Measurements from ENCODE around the gene THBS3. TPM values are rescaled to one million over a fixed set of nuclear protein-coding genes. Genes with fewer than 3 reads are reported as not detected.
"Not testable (repeated sequence)": the region's sequence is repeated elsewhere in the genome, so short reads cannot be mapped to it uniquely, and the experiment has no call there.

Gene THBS3
- total RNA-seq, 1 donor from 2014 or later, result 17.9 TPM

DNA sequence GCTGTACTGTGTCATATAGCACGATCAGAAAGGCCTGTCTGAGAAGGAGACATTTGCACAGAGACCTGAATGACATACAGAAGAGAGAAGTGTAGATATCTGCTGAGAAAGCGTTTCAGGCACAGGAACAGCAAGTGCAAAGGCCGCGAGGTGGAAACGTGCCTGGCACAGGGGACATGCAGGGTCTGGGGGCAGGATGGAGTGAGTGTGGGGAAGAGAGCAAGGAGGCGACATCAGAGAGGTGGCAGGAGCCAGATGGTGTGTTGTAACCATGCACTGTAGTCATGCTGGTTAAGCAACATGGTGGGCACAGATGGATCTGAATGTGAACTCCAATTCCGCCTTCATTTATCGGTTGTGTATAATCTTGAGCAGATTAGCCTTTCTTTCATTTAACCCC lies 47.6 kb downstream of the THBS3 start:
- DNase-seq (ENCODE audit: low spot score), result no peak

DNA sequence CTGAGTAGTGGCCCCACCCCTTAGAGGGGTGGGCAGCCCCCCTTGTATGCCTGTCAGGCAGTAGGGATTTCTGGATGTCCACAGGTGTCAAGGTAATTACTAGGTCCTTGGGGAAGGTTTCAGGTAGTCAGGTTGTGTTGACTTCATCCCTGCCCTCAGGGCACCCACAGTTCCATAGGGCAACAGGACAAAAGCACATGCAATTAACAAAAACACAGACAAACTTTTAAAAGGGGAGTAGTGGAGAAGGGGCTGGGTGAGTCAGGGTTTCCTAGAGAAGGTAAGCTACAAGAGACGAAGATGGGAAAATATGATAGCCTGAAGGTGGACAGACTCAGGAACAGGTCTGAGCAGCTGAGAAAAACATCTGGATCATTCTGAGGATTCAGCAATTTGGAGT lies 48.7 kb downstream of the THBS3 start:
- no peak for DNase-seq (ENCODE audit: low spot score)

DNA sequence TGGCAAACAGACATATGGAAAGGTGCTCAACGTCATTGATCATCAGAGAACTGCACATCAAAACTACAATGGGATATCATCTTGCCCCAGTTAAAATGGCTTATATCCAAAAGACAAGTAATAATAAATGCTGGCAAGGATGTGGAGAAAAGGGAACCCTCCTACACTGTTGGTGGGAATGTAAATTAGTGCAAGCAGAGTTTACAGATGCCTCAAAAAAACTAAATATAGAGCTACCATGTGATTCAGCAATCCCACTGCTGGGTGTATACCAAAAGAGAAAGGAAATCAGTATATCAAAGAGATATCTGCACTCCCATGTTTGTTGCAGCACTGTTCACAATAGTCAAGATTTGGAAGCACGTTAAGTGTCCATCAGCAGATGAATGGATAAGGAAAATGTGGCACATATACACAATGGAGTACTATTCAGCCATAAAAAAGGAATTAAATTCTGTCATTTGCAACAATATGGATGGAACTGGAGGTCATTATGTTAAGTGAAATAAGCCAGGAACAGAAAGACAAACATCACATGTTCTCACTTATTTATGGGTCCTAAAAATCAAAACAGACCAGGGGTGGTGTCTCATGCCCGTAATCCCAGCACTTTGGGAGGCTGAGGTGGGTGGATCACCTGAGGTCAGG lies 51.6 kb downstream of the THBS3 start:
- DNase-seq (ENCODE audit: low spot score), result not testable (repeated sequence)

Other genes starting within 250 kb of the THBS3 start
- 22.2 TPM for gene PYGO2, start 246.1 kb downstream of the THBS3 start, total RNA-seq
- gene SHC1, start 237.2 kb downstream of the THBS3 start, total RNA-seq, result 199 TPM
- gene CKS1B, start 233.2 kb downstream of the THBS3 start, total RNA-seq, result 41.2 TPM
- 43.7 TPM for gene FLAD1, start 224.6 kb downstream of the THBS3 start, total RNA-seq
- gene LENEP, start 214.3 kb downstream of the THBS3 start, total RNA-seq, result not detected
- 80.4 TPM for gene ZBTB7B, start 205.1 kb downstream of the THBS3 start, total RNA-seq
- gene DCST2, start 174.1 kb downstream of the THBS3 start, total RNA-seq, result 0.87 TPM
- gene DCST1, start 174.1 kb downstream of the THBS3 start, total RNA-seq, result not detected
- gene ADAM15, start 156.6 kb downstream of the THBS3 start, total RNA-seq, result 176 TPM
- 3.1 TPM for gene EFNA4, start 144.2 kb downstream of the THBS3 start, total RNA-seq
- 0.58 TPM for gene EFNA3, start 129.1 kb downstream of the THBS3 start, total RNA-seq
- 17.8 TPM for gene EFNA1, start 80.0 kb downstream of the THBS3 start, total RNA-seq
- gene SLC50A1, start 72.0 kb downstream of the THBS3 start, total RNA-seq, result 30.2 TPM
- 76.2 TPM for gene DPM3, start 67.4 kb downstream of the THBS3 start, total RNA-seq
- gene KRTCAP2, start 34.6 kb downstream of the THBS3 start, total RNA-seq, result 155 TPM
- 0.22 TPM for gene TRIM46, start 34.0 kb downstream of the THBS3 start, total RNA-seq
- 40.0 TPM for gene MTX1, start 798 bp upstream of the THBS3 start, total RNA-seq
- 25.2 TPM for gene ENTREP3, start 47.6 kb upstream of the THBS3 start, total RNA-seq
- gene SCAMP3, start 54.5 kb upstream of the THBS3 start, total RNA-seq, result 69.7 TPM
- 34.7 TPM for gene CLK2, start 65.6 kb upstream of the THBS3 start, total RNA-seq
- 3.3 TPM for gene HCN3, start 69.6 kb upstream of the THBS3 start, total RNA-seq
- not detected for gene PKLR, start 93.5 kb upstream of the THBS3 start, total RNA-seq
- gene FDPS, start 101.0 kb upstream of the THBS3 start, total RNA-seq, result 91.7 TPM
- 20.8 TPM for gene RUSC1, start 113.0 kb upstream of the THBS3 start, total RNA-seq

Measured in mesenteric fat pad (tissue), 1 donor.